HG02840 (cell line): Measurements from ENCODE around the gene PPP2R3A.
"Not testable (repeated sequence)": the region's sequence is repeated elsewhere in the genome, so short reads cannot be mapped to it uniquely, and the experiment has no call there.

Source experiments
- ATAC-seq: cut with Tn5 transposase; IDR thresholded peaks from one replicate; pipeline ENCODE4 v1.9.1; 2021; ENCODE audit warnings: mild to moderate bottlenecking, moderate library complexity, moderate number of reproducible peaks; ENCODE audit not compliant: unreplicated experiment, low FRiP score

The PPP2R3A gene

GRCh38 chr3:135965506-135966270 is at the start of gene PPP2R3A:
TSS of gene PPP2R3A (plus strand) at chr3:135965728. CDS start at chr3:136001499, 35,771 bp downstream.
- peak; percentile 58 for ATAC-seq

GRCh38 chr3:135916310-135916709 is 49.2 kb upstream of the PPP2R3A start:
- no peak for ATAC-seq

DNA sequence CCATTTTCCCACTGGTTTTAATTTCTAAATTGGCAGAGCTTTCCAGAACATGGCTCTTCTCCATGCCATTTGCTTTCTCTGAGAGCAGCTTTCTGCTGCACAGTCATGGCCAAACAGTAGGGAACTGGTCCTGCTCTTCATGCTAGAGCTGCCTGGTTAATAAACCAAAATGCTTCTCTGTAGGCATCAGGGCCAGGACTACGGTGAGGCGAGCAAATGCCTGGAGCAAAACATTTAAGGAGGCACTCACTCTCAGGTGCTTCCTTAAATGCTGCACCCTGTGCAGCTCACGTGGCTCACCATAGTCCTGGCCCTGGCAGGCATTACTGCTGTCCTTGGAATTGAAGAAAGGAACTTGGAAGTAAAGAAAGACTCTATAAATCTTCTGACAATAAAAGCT is 48.5 kb upstream of the PPP2R3A start:
- no peak for ATAC-seq

DNA sequence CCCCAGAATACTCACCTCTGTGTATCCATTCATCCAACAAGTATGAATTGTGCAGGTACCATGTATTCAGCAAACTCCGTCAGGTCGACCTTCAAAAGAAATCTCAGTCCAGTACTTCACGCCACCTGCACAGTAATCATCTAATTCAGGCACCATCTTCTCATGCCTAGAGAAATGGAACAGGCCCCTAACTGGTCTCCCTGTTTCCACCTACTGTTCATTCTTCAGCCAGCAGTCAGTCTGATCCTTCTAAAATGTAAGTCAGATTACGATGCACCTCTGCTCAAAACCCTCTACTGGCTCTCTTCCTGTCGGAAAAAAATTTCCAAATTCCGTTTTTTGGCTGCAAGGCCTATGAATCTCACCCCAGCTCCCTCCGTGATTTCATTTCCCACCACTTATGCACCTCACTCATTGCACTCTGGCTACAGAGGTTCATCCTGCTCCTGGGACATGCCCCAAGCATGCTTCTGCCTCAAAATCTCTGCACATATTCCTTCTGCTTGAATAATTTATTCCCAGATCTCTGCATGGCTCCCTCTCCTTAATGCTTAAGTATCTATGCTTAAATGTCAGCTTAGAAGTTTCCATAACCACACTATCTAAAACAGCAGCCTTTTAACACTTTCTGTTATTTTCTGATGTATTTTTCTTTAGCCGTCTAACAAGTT is 47.5 kb upstream of the PPP2R3A start:
- no peak for ATAC-seq

GRCh38 chr3:135918600-135918999 is 46.9 kb upstream of the PPP2R3A start:
- ATAC-seq: no peak

DNA sequence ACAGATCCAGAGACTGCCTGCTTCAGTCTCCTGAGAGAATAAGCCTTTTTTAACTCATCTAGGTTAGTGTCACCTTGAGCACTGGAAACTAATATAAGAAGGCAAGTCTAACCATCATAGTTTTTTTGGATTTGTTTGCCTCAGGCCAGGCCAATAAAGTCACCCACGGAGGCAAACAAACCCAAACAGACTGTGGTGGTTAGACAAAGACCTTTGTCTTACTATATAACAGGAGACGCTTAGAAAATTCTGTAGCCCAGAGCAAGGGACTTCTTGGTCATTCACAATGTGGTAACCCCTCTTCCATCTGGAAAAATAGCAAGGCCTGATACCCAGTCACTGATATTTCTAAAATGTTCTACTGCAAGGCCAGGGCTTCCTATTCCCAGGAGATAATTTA is 45.3 kb upstream of the PPP2R3A start:
- no peak for ATAC-seq

DNA sequence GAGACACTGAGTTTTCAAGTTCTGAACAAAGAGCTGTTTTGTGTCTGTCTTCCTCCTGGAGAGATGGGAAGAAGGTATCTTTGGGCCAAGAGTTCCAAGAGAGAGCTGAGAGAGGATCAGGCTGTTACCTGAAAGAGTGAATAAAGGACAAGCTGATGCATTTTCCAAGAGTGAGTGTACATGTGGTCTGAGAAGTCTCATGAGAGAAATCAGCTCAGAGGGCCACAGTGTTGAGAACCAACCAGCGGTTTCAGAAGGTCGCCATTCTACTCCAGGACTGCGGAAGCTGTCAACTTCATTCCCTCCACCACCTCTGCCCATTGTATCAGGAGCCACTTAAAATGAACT is 42.7 kb upstream of the PPP2R3A start:
- no peak for ATAC-seq

- no peak for ATAC-seq
Measured at GRCh38 chr3:135924506-135924905, 41.0 kb upstream of the PPP2R3A start.

- ATAC-seq: no peak
Measured at GRCh38 chr3:135926664-135927063, 38.9 kb upstream of the PPP2R3A start.

GRCh38 chr3:135927155-135927554 is 38.4 kb upstream of the PPP2R3A start:
- ATAC-seq: no peak

DNA sequence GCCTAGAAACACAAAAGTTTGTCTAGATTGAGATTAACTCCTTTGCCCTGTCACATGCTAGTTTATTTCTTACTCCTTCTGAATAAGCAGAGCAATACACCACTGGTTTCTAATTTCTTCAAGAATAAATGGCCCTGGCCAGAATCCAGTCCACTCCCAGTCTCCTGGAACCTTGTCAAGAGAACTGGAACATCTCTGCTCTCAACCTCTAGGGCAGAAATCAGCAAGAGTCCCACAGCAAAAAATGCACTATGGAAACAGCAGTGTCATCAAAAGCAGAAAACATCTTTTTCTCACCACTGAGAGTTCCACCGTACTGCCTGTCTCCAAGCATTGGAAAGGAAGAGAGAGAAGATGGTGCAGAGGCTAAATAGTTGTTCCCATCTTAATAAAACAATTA is 35.9 kb upstream of the PPP2R3A start:
- ATAC-seq: no peak

- ATAC-seq: no peak
Measured at GRCh38 chr3:135930255-135930654, 35.3 kb upstream of the PPP2R3A start.

- not testable (repeated sequence) for ATAC-seq
Measured at GRCh38 chr3:135935171-135935570, 30.4 kb upstream of the PPP2R3A start.

- not testable (repeated sequence) for ATAC-seq
Measured at GRCh38 chr3:135937766-135938165, 27.8 kb upstream of the PPP2R3A start.

DNA sequence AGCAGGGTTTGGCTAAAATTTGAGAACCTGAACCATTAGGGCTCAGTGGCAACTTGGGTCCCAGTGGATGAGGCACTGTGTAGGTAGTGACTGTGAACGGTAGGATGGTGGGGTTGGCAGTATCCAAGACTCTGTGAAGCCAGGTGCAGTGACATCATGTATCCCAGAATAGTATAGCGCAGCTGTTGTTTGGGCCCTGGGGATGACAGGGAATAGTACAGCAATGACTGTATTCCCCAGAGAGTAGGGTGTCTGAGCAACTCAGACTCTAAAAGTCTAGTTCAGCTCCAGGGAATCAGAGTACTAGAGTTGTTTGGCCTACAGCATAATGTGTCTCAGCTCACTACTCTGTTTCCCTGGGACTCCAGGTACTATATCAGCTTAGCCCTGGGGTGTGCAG is 20.7 kb upstream of the PPP2R3A start:
- no peak for ATAC-seq

GRCh38 chr3:135950941-135951340 is 14.6 kb upstream of the PPP2R3A start:
- ATAC-seq: no peak

DNA sequence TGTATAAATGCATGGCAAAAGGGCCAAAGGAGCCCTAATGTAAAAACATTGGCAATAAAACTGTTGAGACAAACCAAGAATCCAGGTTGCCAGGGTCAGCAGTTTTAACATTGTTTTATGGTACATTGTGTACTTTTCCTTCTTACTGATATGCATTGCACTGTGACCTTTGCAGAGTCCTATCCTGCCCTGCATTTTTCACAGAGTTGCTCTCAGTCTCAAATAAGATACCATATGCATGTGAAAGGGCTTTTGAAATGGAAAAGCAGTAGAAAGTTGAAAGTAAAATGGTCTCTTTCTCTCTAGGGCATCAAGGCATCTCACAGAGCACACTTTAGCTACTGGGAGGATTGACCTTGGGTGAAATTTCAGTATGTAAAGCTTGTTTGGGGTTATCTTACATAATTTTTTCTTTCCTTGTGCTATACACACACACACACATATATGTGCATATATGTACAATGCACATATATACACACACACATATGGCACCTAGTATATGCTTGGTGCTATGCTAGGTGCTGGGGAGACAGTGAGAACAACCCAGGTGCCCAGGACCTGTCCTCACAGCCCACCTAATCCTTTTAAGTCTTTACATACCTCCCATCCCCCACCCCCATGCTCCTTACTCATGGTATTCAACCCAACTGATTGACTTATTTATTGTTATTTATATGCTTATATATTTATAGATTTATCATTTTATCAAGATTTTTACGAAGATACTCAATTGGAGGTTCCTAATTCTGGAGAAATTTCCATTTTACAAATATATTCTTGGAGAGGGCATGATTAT is 1.2 kb upstream of the PPP2R3A start:
- no peak for ATAC-seq

DNA sequence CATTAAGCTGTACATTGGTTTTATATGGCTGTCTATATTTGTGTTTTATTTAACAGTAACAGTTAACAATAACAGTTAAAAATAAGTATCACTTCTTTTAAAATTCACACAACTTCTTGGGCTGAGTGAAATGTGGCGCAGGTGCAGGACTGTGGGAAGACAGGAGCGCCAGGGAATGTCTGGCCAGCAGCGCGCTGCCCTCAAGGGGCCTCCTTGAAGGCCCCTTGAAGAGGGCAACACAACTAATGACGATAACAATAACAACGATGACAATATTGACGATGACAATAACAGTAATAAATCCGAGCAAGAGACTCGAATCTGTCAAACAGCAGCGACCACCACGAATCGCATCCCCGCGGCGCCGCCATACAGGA is 411 bp upstream of the PPP2R3A start:
- ATAC-seq: no peak

GRCh38 chr3:135966271-135966961 is 888 bp downstream of the PPP2R3A start:
- ATAC-seq: no peak

DNA sequence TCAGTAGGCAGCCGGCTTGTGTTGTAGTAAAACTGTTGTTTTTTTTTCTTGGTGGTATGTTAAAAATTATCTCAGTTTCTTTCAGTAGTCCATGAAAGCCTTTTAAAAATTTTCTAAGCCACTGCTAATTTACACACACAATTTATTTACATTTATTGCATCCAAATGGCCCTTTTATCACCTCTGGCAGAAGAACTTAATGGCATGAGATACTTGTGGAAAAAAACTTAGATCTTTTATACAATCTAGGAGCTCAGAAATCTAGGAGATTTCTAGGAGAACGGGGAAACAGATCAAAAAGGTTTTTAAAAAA is 1.4 kb downstream of the PPP2R3A start:
- no peak for ATAC-seq

- no peak for ATAC-seq
Measured at GRCh38 chr3:135967867-135968266, 2.3 kb downstream of the PPP2R3A start.
